Ovary (tissue), 3 donors: ENCODE results near the gene PTPN2.

ENCODE experiments used
- CTCF ChIP-seq, 3 donors: fragments of 450-650 bp in 2 of 3; fragments of 200-600 bp in 1 of 3; IDR thresholded peaks; one replicate each; pipeline versions ENCODE4 v1.5.1 to v1.8.0; 2016 to 2022; ENCODE audit warnings: antibody characterized with exemption in 3 of 3, mild to moderate bottlenecking in 1 of 3
- POLR2A ChIP-seq: fragments of 450-650 bp; IDR thresholded peaks from one replicate; pipeline ENCODE4 v1.6.1; 2017; ENCODE audit warnings: antibody characterized with exemption, mild to moderate bottlenecking, moderate library complexity
- donor health status: DM: no; HTN: no; CAD: no.

GRCh38 chr18:12911929-12912703 lies 28.1 kb upstream of the PTPN2 start:
- TF ChIP-seq CTCF (IDR thresholded peaks at IDR 0.05) (no peak), POLR2A (no peak)
